GM13976 (cell line): ENCODE data around the gene A1BG.

ENCODE experiments used
- DNase-seq: peaks from one replicate; pipeline ENCODE4 v3.0.0; 2012; ENCODE audit warnings: low spot score
- CTCF ChIP-seq: IDR thresholded peaks from 2 replicates; pipeline ENCODE4 v1.5.1; 2012; ENCODE audit warnings: borderline replicate concordance, mild to moderate bottlenecking; ENCODE audit not compliant: insufficient read depth; ENCODE audit errors: extremely low read depth, missing control alignments, control extremely low read depth
- in situ Hi-C: fragments of 300-500 bp; cut with MboI; formaldehyde crosslinking; loops from one replicate; pipeline ENCODE4 v1.12.0; 2022; ENCODE audit warnings: low sequenced_read_pairs, mixed read lengths, inconsistent platforms; ENCODE audit not compliant: unreplicated experiment

A1BG gene

GRCh38 chr19:58398087-58398486 is 44.8 kb upstream of the A1BG start:
- no peak for DNase-seq
- TF ChIP-seq CTCF = no peak
- in situ Hi-C loops = no loop called here

GRCh38 chr19:58397533-58398037 is 44.3 kb upstream of the A1BG start:
- TF ChIP-seq CTCF = no peak
- in situ Hi-C loops = no loop called here
- peak; percentile 20 for DNase-seq

- DNase-seq = peak; percentile 21
- in situ Hi-C loops = no loop called here
- no peak for TF ChIP-seq CTCF
These were observed 43.6 kb upstream of the A1BG start for GRCh38 chr19:58396691-58397532.

- no peak for TF ChIP-seq CTCF
These were observed 42.8 kb upstream of the A1BG start for GRCh38 chr19:58395979-58396627.

GRCh38 chr19:58395220-58395978 is 42.1 kb upstream of the A1BG start, which contains the start of gene RNF225:
TSS of gene RNF225 (plus strand) at chr19:58395656. CDS start at chr19:58396090, 434 bp downstream.
- no peak for DNase-seq
- in situ Hi-C loops = no loop called here
- TF ChIP-seq CTCF = no peak

More at GRCh38 chr19:58395979-58396627, 42.8 kb upstream of the A1BG start:
- no peak for DNase-seq
- in situ Hi-C loops = no loop called here

- DNase-seq = no peak
- TF ChIP-seq CTCF = no peak
- in situ Hi-C loops = no loop called here
These were observed 41.5 kb upstream of the A1BG start for GRCh38 chr19:58394821-58395219.
